IMR-90 (cell line): ENCODE results near the gene DNMT3L.

ENCODE experiments used
- FOS ChIP-seq: fragments of 150-350 bp; IDR thresholded peaks from 2 replicates; pipeline ENCODE4 v1.6.1; 2016; ENCODE audit warnings: low read depth, low read length
- POLR2A ChIP-seq: IDR thresholded peaks from 2 replicates; pipeline ENCODE4 v1.6.1; 2012; ENCODE audit warnings: mild to moderate bottlenecking, low read depth, low read length
- RAD21 ChIP-seq: IDR thresholded peaks from 2 replicates; pipeline ENCODE4 v1.6.1; 2012; ENCODE audit warnings: low read length, improper control_type of control experiment
- TF ChIP-seq, protein P1 (sequence below): conservative IDR thresholded peaks from 2 replicates; pipeline ENCODE4 v1.5.1; 2012; ENCODE audit warnings: mild to moderate bottlenecking, low read depth, low read length, improper control_type of control experiment
- TF ChIP-seq, protein P2 (sequence below): fragments of 150-350 bp; IDR thresholded peaks from 2 replicates; pipeline ENCODE4 v1.6.1; 2017; ENCODE audit warnings: mild to moderate bottlenecking, antibody characterized with exemption, low read length, low read depth

DNA sequence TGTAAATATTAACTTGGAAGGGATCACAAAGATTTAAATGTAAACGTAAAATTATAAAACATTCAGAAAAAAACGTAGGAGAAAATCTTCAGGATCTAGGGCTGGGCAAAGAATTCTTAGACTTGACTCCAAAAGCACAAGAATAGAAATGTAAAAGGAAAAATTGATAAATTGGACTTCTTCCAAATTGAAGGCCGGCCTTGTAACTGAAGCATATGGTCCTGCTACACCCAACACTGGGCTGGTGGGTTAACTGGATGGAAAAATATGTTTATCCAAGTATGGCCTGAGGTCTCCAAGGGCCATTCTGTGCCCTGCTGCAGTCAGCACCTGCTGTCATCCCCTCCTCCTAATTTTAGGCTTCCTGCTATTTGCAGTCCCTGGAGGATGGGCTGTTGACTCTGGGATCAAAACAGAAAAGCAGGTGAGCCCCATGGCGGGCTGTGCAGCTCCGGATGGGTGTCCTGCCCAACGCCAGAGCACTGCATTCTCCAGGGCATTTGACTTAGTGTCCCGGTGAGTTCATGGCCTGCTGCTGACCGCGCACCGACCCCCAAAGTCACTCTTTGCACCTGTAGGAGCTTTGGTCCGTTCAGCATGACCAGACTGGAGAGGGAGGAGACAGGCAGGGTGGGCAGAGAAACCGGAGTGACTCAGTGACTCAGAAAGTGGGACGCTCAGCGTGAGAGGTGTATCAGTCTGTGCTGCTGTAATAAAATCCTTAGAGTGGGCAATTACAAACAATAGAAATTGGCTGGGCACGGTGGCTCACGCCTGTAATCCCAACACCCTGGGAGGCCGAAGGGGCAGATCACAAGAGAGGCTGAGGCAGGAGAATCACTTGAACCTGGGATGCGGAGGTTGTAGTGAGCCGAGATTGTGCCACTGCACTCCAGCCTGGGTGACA is 17.9 kb upstream of the DNMT3L start:
- TF ChIP-seq, protein P1, sequence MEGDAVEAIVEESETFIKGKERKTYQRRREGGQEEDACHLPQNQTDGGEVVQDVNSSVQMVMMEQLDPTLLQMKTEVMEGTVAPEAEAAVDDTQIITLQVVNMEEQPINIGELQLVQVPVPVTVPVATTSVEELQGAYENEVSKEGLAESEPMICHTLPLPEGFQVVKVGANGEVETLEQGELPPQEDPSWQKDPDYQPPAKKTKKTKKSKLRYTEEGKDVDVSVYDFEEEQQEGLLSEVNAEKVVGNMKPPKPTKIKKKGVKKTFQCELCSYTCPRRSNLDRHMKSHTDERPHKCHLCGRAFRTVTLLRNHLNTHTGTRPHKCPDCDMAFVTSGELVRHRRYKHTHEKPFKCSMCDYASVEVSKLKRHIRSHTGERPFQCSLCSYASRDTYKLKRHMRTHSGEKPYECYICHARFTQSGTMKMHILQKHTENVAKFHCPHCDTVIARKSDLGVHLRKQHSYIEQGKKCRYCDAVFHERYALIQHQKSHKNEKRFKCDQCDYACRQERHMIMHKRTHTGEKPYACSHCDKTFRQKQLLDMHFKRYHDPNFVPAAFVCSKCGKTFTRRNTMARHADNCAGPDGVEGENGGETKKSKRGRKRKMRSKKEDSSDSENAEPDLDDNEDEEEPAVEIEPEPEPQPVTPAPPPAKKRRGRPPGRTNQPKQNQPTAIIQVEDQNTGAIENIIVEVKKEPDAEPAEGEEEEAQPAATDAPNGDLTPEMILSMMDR: no peak
- TF ChIP-seq POLR2A (no peak), RAD21 (no peak), FOS (no peak)
- TF ChIP-seq, protein P2, sequence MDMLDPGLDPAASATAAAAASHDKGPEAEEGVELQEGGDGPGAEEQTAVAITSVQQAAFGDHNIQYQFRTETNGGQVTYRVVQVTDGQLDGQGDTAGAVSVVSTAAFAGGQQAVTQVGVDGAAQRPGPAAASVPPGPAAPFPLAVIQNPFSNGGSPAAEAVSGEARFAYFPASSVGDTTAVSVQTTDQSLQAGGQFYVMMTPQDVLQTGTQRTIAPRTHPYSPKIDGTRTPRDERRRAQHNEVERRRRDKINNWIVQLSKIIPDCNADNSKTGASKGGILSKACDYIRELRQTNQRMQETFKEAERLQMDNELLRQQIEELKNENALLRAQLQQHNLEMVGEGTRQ: no peak
